Measurements from ENCODE around the gene CHRNA3. TPM values are rescaled to one million over a fixed set of nuclear protein-coding genes. Genes with fewer than 3 reads are reported as not detected.
"Not testable (repeated sequence)": the region's sequence is repeated elsewhere in the genome, so short reads cannot be mapped to it uniquely, and the experiment has no call there.

Gene CHRNA3
- total RNA-seq, 2 donors from 2014 or later = 0.06 to 2.3 TPM

- intact Hi-C loops (cut with DNase I) = no loop called here
- DNase-seq = no peak
- ATAC-seq = no peak
Measured at GRCh38 chr15:78571382-78571781, 49.4 kb downstream of the CHRNA3 start.

GRCh38 chr15:78570710-78571109, 50.1 kb downstream of the CHRNA3 start:
- ATAC-seq (no peak), DNase-seq (no peak)
- intact Hi-C loops (cut with DNase I) = no loop called here

- ATAC-seq (no peak), DNase-seq (no peak)
- intact Hi-C loops (cut with DNase I) = no loop called here
Measured at GRCh38 chr15:78567531-78567930, 53.3 kb downstream of the CHRNA3 start.

GRCh38 chr15:78565951-78566774, 54.6 kb downstream of the CHRNA3 start:
- ATAC-seq = peak in 1 of 2 donors; percentile 12
- intact Hi-C loops (cut with DNase I) = no loop called here

GRCh38 chr15:78565097-78565950, 55.5 kb downstream of the CHRNA3 start, which contains the start of gene CHRNA5:
TSS of gene CHRNA5 (plus strand) at chr15:78565520. CDS start at chr15:78565720, 200 bp downstream.
- ATAC-seq (peak; percentile 97 to 99), DNase-seq (peak; percentile 78)
- intact Hi-C loops (cut with DNase I) = no loop called here

More at GRCh38 chr15:78565951-78566774, 54.6 kb downstream of the CHRNA3 start:
- DNase-seq = no peak

GRCh38 chr15:78564743-78565096, 56.1 kb downstream of the CHRNA3 start:
- ATAC-seq = no peak
- no peak for DNase-seq

GRCh38 chr15:78563092-78563491, 57.7 kb downstream of the CHRNA3 start:
- intact Hi-C loops (cut with DNase I) = no loop called here
- DNase-seq (no peak), ATAC-seq (no peak)

More at GRCh38 chr15:78564743-78565096, 56.1 kb downstream of the CHRNA3 start:
- intact Hi-C loops (cut with DNase I) = no loop called here

GRCh38 chr15:78561490-78561889, 59.3 kb downstream of the CHRNA3 start:
- intact Hi-C loops (cut with DNase I) = no loop called here
- ATAC-seq (no peak), DNase-seq (no peak)

GRCh38 chr15:78560201-78560600, 60.6 kb downstream of the CHRNA3 start:
- ATAC-seq; intact Hi-C loops (cut with DNase I); DNase-seq: not testable (repeated sequence)

- intact Hi-C loops (cut with DNase I) = no loop called here
- DNase-seq (no peak), ATAC-seq (no peak)
Measured at GRCh38 chr15:78552597-78552996, 68.2 kb downstream of the CHRNA3 start.

- intact Hi-C loops (cut with DNase I) = no loop called here
- no peak for ATAC-seq
- no peak for DNase-seq
Measured at GRCh38 chr15:78551902-78552301, 68.9 kb downstream of the CHRNA3 start.

- ATAC-seq (no peak), DNase-seq (no peak)
- intact Hi-C loops (cut with DNase I) = no loop called here
Measured at GRCh38 chr15:78550815-78551214, 70.0 kb downstream of the CHRNA3 start.

GRCh38 chr15:78550194-78550593, 70.6 kb downstream of the CHRNA3 start:
- no peak for ATAC-seq
- intact Hi-C loops (cut with DNase I) = no loop called here

More at GRCh38 chr15:78550194-78550593, 70.6 kb downstream of the CHRNA3 start:
- DNase-seq = no peak

Other genes starting within 250 kb of the CHRNA3 start
- 10 to 100 TPM; 29.5 to 31.0 TPM for gene IREB2, start 182.8 kb downstream of the CHRNA3 start, total RNA-seq
- gene HYKK, start 113.4 kb downstream of the CHRNA3 start, total RNA-seq = 1 to 10 TPM; 5.5 to 7.1 TPM
- gene PSMA4, start 80.6 kb downstream of the CHRNA3 start, total RNA-seq = 100 to 1,000 TPM in 1 of 2 donors, 10 to 100 TPM in 1; 97.4 to 104 TPM
- gene CHRNA5, start 55.5 kb downstream of the CHRNA3 start, total RNA-seq = 1 to 10 TPM; 1.4 to 2.6 TPM
- under 1 TPM in 1 of 2 donors, not detected in 1; 0.13 TPM for gene CHRNB4, start 20.2 kb upstream of the CHRNA3 start, total RNA-seq
- 10 to 100 TPM; 35.8 to 45.9 TPM for gene ADAMTS7, start 190.5 kb upstream of the CHRNA3 start, total RNA-seq